GM03348 (cell line): Measurements from ENCODE around the gene C19orf12.
"Not testable (repeated sequence)": the region's sequence is repeated elsewhere in the genome, so short reads cannot be mapped to it uniquely, and the experiment has no call there.

Source experiments
- DNase-seq: peaks from one replicate; pipeline ENCODE4 v3.0.0; 2012; ENCODE audit warnings: low spot score

C19orf12 gene

DNA sequence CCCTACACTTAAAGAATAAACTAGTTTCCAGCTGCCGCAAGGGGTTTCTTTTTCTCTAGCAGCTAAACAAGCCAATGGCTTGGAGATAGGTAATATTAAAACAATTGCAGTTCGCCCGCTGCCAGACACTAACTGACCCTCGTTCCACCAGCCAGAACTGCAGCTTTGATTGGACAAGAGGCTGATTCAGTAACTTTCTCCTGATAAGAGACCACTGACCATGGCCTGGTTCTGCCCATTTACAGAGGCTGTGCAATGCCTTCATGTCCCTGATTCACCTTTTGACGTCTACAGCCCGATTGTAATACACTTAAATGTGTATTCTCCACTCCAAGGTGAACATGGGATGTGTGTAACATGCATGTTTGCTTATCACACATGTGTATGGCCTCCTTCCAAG, 12.8 kb upstream of the C19orf12 start:
- no peak for DNase-seq

DNA sequence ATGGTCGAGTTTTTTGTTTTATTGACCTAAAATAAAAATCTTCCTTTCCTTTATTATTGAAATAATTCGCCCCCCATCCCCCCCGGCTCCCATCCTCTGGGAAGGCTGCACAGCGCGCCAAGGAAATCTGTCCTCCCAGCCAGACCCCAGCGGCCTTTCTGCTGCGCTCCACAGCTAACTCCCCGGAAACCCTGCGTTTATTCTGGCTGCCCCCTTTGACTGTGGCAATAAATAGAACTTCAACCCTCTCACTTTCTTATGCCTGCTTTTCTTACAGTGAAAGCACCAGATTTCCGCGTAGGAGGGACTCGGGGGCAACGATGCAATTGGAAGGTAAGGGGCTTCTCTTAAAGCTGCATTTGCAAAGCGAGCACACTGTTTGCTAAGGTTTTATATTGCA, 9.7 kb upstream of the C19orf12 start:
- DNase-seq = no peak

GRCh38 chr19:29724102-29724641, 9.1 kb upstream of the C19orf12 start:
- peak; percentile 19 for DNase-seq

DNA sequence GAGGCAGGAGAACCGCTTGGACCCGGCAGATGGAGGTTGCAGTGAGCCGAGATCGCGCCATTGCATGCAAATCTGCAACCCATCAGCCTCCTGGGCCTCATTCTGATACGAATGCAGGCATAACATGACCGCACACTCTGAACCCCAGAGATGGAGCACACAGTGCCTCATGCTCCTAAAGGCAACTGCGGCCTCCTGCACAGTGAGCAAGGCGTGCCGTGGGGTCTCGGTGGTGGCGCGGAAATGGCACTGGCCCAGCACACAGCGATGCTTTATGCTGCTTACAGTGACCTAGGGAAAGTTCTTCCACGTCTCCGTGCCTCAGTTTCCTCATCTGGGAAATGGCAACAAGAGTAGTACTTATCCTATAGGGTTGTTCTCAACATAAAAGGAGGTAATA, 2.0 kb upstream of the C19orf12 start:
- no peak for DNase-seq

DNA sequence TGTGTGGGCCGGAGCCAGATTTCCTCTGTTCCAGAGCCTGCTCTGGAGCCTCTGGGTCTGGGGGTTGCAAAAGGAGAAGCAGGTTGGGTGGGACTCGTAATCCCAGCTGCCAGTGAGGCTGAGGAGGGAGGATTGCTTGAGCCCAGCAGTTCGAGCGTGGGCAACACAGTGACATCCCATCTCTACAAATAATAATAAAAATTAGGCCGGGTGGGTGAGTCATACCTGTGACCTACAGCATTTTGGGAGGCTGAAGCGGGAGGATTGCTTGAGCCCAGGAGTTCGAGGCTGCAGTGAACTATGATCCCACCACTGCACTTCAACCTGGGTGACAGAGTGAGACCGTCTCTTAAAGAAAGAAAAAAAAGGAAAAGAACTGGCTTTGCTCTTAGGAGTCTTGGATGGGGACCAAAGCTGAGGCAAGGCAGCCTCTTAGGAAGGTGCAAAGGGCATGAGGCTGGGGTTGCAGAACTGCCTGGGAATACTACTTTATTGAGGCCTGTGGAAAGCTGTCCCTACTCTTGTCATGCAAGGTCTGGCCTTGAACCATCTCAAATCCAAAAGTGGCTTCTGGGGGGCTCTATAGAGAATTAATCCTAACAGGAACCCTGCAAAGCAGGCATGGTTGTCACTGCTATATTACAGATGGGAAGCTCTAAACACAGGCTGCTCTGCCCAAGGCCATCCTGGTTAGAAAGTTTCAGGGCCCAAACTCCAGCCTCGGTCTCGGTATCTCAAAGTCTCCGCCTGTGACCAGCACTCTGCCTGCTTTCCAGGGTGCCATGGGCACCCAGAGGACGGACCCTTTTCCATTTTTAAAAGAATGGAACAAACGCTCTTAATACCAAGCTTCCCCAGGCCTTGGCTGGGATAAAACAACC, 880 bp upstream of the C19orf12 start:
- no peak for DNase-seq

GRCh38 chr19:29714371-29714952, 599 bp downstream of the C19orf12 start:
- peak; percentile 22 for DNase-seq

GRCh38 chr19:29712744-29713516, 2.1 kb downstream of the C19orf12 start:
- no peak for DNase-seq

DNA sequence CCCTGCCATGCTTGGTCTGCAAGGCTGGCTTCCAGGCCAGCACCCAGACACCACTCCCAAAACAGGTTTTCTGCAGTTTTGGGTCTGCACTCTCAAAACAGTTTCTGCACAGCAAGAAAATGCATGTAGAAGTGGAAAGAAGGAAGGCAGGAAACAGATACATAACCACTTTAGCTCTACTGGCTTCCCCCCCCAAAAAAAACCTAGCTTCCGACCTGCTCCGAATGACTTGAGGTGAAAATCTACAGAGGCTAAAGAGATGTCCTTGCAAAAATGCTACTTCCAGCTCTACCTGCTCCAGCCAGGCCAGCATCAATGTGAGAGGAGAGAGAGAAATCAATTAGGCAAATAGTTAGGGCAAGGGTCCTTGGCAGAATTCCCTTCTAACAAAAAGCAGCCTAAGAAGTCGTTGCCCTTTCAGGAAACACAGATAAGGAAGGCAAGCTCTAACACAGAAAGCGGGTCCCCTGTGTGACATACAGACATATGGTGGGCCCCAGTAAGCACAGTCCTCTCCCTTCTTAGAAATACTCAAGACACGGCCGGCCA, 3.4 kb downstream of the C19orf12 start:
- no peak for DNase-seq

GRCh38 chr19:29709440-29709798, 5.6 kb downstream of the C19orf12 start:
- not testable (repeated sequence) for DNase-seq

DNA sequence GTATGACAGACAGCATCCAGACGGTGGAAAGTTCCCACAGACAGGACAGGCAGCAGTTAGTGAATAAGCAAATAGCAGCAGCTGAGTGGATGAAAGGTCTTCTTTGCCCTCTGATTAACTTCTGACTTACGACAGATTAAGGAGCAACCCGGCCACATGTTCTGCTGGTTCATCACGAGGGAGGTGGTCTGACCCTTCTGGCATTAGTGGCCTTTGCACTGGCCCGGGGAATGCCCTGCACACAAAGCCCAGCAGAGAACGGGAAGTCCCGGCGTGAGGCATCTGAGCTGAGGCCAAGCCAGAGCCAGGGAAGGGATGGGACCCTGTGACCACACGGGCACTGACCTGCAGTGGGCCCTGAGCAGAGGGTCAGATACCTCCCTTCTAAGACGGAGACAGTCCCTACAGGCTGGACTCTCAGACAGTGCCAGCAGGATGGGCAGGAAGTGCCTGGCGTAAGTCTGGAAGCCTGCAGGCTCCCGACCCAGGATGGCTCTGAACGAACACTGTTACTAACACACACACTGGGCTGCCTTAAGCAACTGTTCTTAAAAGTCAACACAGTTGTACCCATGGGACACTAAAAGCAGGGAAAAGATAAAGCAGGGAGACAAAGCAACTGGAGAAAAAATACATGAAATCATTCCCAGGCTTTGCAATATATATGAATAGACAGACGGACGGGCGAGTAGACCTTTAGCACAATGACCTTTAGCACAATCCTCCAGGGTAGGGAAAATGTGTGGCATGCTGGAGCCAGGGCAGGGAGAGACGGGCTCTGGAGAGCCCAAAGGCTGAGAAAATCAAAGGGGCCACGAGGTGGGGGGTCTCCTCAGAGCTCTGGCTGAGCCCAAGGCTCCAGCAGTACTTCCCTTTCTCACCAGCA, 6.3 kb downstream of the C19orf12 start:
- DNase-seq = no peak

- no peak for DNase-seq
Observed at GRCh38 chr19:29706635-29707034, 8.4 kb downstream of the C19orf12 start.

GRCh38 chr19:29705706-29706105, 9.4 kb downstream of the C19orf12 start:
- DNase-seq = no peak

- DNase-seq = no peak
Observed at GRCh38 chr19:29704562-29705558, 10.2 kb downstream of the C19orf12 start.

GRCh38 chr19:29702963-29703320, 12.1 kb downstream of the C19orf12 start:
- no peak for DNase-seq

DNA sequence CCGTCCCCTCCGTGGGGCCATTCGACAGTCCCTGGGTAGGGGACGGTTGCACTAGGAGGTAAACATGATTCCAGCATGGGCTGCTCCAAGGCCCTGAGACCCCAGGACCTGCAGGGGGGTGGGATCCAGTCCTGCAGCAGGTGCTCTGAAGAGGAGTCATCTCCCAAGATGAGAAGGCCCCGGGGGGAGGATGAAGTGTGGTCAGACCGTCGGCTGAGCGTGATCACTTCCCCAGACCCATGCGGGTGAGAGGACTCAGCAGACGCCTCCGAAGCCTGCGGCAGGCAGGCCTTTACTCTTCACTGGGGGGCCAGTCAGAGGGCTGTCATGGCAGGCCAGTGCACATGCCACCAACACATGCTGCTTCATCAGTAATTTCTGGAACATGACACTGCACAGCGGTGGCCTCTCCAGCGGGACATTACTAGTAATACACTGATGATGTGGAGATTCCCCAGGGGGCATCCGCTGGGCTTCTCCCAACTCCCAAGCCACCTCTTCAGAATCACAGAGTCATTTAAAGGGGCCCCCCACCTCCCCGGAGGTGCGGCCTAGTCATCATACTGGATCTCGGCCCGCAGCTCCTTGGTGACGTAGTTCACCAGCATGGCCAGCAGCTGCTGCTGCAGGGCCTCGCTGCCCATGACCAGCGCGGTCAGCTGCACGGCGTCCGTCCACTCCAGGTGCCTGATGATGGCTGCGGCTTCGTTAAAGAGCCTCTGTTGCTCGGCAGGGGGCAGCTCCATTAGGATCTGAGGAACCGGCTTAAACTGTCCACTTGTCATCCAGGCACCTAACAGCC, 12.7 kb downstream of the C19orf12 start:
- DNase-seq = no peak

DNA sequence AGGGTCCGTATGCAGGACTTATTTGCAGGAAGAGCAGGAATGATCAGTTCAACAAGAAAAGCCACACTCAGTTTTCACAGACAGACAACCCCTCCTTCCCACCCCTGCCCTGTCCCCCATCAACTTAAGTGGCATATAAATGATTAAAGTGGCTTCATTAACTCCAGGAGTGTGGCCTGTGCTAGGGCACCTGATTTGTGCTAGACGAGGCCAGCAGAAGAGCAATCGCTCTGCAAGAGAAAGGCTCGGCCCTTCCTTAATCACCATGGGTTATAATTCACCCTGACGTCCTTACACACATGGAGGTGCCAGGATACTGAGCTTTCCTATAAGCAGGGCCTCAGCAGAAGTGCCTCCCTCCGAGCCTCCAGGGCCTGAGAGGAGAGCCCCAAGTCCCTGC, 14.6 kb downstream of the C19orf12 start:
- no peak for DNase-seq

DNA sequence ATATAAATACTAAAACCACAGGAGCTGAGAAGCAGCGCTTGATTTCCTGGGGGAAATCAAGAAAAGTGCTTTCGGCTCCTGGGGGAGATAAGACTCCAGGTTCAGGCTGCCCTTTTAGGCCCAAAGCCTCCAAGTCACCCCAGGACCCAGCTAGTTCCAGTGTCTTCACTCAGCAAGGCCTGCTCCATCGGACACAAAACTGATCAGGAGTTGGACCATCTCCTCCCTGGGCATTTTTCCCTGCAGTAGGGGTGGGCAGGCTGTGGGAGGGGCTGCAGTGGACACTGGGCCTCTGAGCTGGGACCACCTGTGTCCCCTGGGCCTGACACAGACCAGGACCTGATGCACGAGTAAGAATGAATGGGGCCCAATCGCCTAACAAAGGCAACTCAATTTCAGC, 15.2 kb downstream of the C19orf12 start:
- no peak for DNase-seq

DNA sequence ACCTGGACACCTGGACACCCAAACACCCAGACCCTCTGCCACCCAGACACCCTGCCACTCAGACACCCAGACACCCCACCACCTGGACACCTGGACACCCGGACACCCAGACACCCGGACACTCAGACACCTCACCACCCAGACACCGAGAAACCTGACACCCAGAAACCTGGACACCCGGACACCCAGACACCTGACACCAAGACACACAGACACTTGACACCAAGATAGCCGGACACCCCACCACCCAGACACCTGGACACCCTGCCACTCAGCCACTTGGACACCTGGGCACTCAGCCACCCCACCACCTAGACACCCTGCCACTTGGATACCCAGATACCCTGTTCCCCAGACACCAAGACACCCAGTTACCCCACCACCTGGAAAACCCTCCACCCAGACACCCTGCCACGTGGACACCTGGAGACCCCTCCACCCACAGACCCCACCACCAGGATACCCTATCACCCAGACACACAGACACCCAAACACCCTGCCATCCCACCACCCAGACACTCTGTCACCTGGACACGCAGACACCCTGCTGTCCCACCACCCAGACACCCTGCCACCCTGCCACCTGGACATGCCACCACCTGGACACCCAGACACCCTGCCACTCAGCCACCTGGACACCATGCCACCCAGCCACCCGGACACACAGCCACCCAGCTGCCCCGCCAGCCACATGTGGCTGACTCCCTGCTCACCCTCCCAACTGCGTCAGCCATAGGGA, 17.4 kb downstream of the C19orf12 start:
- DNase-seq = no peak

DNA sequence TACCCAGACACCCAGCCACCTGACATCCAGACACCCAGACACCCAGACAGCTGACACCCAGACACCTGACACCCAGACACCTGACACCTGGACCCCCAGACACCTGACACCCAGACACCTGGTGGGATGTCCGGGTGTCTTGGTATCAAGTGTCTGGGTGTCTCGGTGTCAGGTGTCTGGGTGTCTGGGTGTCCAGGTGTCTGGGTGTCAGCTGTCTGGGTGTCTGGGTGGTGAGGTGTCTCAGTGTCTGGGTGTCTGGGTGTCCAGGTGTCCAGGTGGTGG, 18.6 kb downstream of the C19orf12 start:
- DNase-seq = no peak
